ENCODE data around the gene SMARCA4. TPM values are rescaled to one million over a fixed set of nuclear protein-coding genes. Genes with fewer than 3 reads are reported as not detected.
A peak's percentile ranks its signal among the peaks of the same experiment; 100 is the strongest.

The SMARCA4 gene
- total and polyA plus RNA-seq, 7 donors = 22.5 to 73.9 (median 39.1) TPM

GRCh38 chr19:10977742-10978092, 16.9 kb downstream of the SMARCA4 start:
- H3K27ac ChIP-seq = no peak overlapping the region
- H3K4me1 ChIP-seq = peaks cover 0 to 28% (median 24%) of the 10 kb centered on the region in 4 donors
- intact Hi-C loops (cut with DNase I) = loop anchor here (5.0 kb wide), 1 partner anchor 40 kb away; no protein-coding TSS in a partner anchor
- no peaks in the 10 kb centered on the region for H3K36me3 ChIP-seq
- DNase-seq = no peak
- H3K4me3 ChIP-seq = no peak overlapping the region
- H3K27me3 ChIP-seq = no peaks in the 10 kb centered on the region
- H3K9me3 ChIP-seq = no peaks in the 10 kb centered on the region
- WGBS, 2 donors = 67 to 76% methylated on average over 5 of the region's 5 CpGs
- TF ChIP-seq EP300 (IDR thresholded peaks at IDR 0.05) (no peak), POLR2AphosphoS5 (IDR thresholded peaks at IDR 0.05) (no peak), POLR2A (IDR thresholded peaks at IDR 0.05) (no peak), CTCF (IDR thresholded peaks at IDR 0.05) (no peak)

GRCh38 chr19:10979951-10980381, 19.1 kb downstream of the SMARCA4 start:
- WGBS, 2 donors = 80 to 89% methylated on average over 15 of the region's 15 CpGs
- Histone ChIP-seq H3K9me3 (no peaks in the 10 kb centered on the region), H3K27ac (peak overlapping the region in 1 of 4 donors; percentile 14), H3K27me3 (no peaks in the 10 kb centered on the region), H3K4me3 (no peak overlapping the region), H3K36me3 (peaks cover 1 to 10% (median 4%) of the 10 kb centered on the region in 4 donors), H3K4me1 (peaks cover 0 to 28% (median 24%) of the 10 kb centered on the region in 4 donors)
- DNase-seq = no peak
- TF ChIP-seq POLR2AphosphoS5 (IDR thresholded peaks at IDR 0.05) (no peak), CTCF (IDR thresholded peaks at IDR 0.05) (no peak), POLR2A (IDR thresholded peaks at IDR 0.05) (no peak), EP300 (IDR thresholded peaks at IDR 0.05) (no peak)
- intact Hi-C loops (cut with DNase I) = loop anchor here (5.0 kb wide), 1 partner anchor 43 kb away; no protein-coding TSS in a partner anchor

GRCh38 chr19:10981252-10981895, 20.5 kb downstream of the SMARCA4 start:
- H3K4me3 ChIP-seq = no peak overlapping the region
- no peak overlapping the region for H3K27ac ChIP-seq
- intact Hi-C loops (cut with DNase I) = no loop called here
- no peaks in the 10 kb centered on the region for H3K9me3 ChIP-seq
- DNase-seq = no peak
- H3K4me1 ChIP-seq = peaks cover 0 to 15% (median 11%) of the 10 kb centered on the region in 4 donors
- TF ChIP-seq EP300 (IDR thresholded peaks at IDR 0.05) = no peak
- TF ChIP-seq POLR2AphosphoS5 (IDR thresholded peaks at IDR 0.05) = no peak
- TF ChIP-seq POLR2A (IDR thresholded peaks at IDR 0.05) = no peak
- TF ChIP-seq CTCF (IDR thresholded peaks at IDR 0.05) = no peak
- peaks cover 6 to 24% (median 12%) of the 10 kb centered on the region in 4 donors for H3K36me3 ChIP-seq
- 90 to 91% methylated on average over 8 of the region's 8 CpGs for WGBS, 2 donors
- H3K27me3 ChIP-seq = no peaks in the 10 kb centered on the region

GRCh38 chr19:10983026-10983425, 22.2 kb downstream of the SMARCA4 start:
- intact Hi-C loops (cut with DNase I) = no loop called here
- DNase-seq = no peak
- Histone ChIP-seq H3K9me3 (no peaks in the 10 kb centered on the region), H3K27ac (no peak overlapping the region), H3K36me3 (peaks cover 8 to 41% (median 21%) of the 10 kb centered on the region in 4 donors), H3K4me3 (no peak overlapping the region), H3K4me1 (peaks cover 0 to under 1% (median 0%) of the 10 kb centered on the region in 4 donors), H3K27me3 (no peaks in the 10 kb centered on the region)
- no peak for TF ChIP-seq CTCF (IDR thresholded peaks at IDR 0.05)
- TF ChIP-seq POLR2A (IDR thresholded peaks at IDR 0.05) = no peak
- no peak for TF ChIP-seq POLR2AphosphoS5 (IDR thresholded peaks at IDR 0.05)
- TF ChIP-seq EP300 (IDR thresholded peaks at IDR 0.05) = no peak
- 89 to 92% methylated on average over 6 of the region's 6 CpGs for WGBS, 2 donors
